Parathyroid adenoma (tissue), 2 donors: ENCODE measurements around the gene HDAC2.
A peak's percentile ranks its signal among the peaks of the same experiment; 100 is the strongest.

Experiments
- H2AFZ ChIP-seq: fragments of 300-600 bp; sonication (generic); one replicate; pipeline ENCODE4 v1.7.0; 2017; ENCODE audit warnings: antibody characterized with exemption, mild to moderate bottlenecking
- H3K27ac ChIP-seq: fragments of 300-600 bp; sonication (generic); one replicate; pipeline ENCODE4 v1.7.0; 2017
- H3K27me3 ChIP-seq: fragments of 300-600 bp; sonication (generic); one replicate; pipeline ENCODE4 v1.7.0; 2017; ENCODE audit warnings: low read length; ENCODE audit not compliant: control insufficient read depth, insufficient read depth
- H3K36me3 ChIP-seq: fragments of 300-600 bp; sonication (generic); one replicate; pipeline ENCODE4 v1.7.0; 2017; ENCODE audit warnings: low read length; ENCODE audit not compliant: control insufficient read depth, insufficient read depth
- H3K4me1 ChIP-seq: fragments of 300-600 bp; sonication (generic); one replicate; pipeline ENCODE4 v1.7.0; 2017; ENCODE audit warnings: control low read depth
- H3K4me2 ChIP-seq: fragments of 300-600 bp; sonication (generic); one replicate; pipeline ENCODE4 v1.7.0; 2017; ENCODE audit warnings: low read length
- H3K4me3 ChIP-seq: fragments of 300-600 bp; sonication (generic); one replicate; pipeline ENCODE4 v1.7.0; 2017; ENCODE audit warnings: low read depth, low read length
- H3K79me2 ChIP-seq: fragments of 300-600 bp; sonication (generic); one replicate; pipeline ENCODE4 v1.7.0; 2017; ENCODE audit warnings: control low read depth
- H3K9ac ChIP-seq: fragments of 300-600 bp; sonication (generic); one replicate; pipeline ENCODE4 v1.7.0; 2017; ENCODE audit warnings: mild to moderate bottlenecking
- H3K9me3 ChIP-seq: fragments of 300-600 bp; sonication (generic); one replicate; pipeline ENCODE4 v1.7.0; 2017; ENCODE audit warnings: low read length; ENCODE audit not compliant: control insufficient read depth
- CTCF ChIP-seq: fragments of 300-600 bp; sonication (generic); IDR thresholded peaks from one replicate; pipeline ENCODE4 v1.7.0; 2017; ENCODE audit warnings: antibody characterized with exemption, mild to moderate bottlenecking
- donor health status: primary hyperparathyroidism.

Gene HDAC2

GRCh38 chr6:113999284-113999683 is 28.3 kb upstream of the HDAC2 start:
- no peaks in the 10 kb centered on the region for H3K79me2 ChIP-seq
- no peaks in the 10 kb centered on the region for H3K27me3 ChIP-seq
- H2AFZ ChIP-seq: no peak overlapping the region
- no peaks in the 10 kb centered on the region for H3K4me1 ChIP-seq
- no peak overlapping the region for H3K4me3 ChIP-seq
- no peak overlapping the region for H3K9ac ChIP-seq
- no peak overlapping the region for H3K27ac ChIP-seq
- no peak overlapping the region for H3K4me2 ChIP-seq
- no peaks in the 10 kb centered on the region for H3K9me3 ChIP-seq
- H3K36me3 ChIP-seq: no peaks in the 10 kb centered on the region
- no peak for TF ChIP-seq CTCF

GRCh38 chr6:113998811-113999210 is 27.9 kb upstream of the HDAC2 start:
- Histone ChIP-seq H3K27me3 (no peaks in the 10 kb centered on the region), H3K36me3 (no peaks in the 10 kb centered on the region), H3K4me1 (no peaks in the 10 kb centered on the region), H3K79me2 (no peaks in the 10 kb centered on the region), H3K9me3 (no peaks in the 10 kb centered on the region), H3K4me2 (no peak overlapping the region), H3K9ac (no peak overlapping the region), H2AFZ (no peak overlapping the region), H3K4me3 (no peak overlapping the region), H3K27ac (no peak overlapping the region)
- no peak for TF ChIP-seq CTCF

DNA sequence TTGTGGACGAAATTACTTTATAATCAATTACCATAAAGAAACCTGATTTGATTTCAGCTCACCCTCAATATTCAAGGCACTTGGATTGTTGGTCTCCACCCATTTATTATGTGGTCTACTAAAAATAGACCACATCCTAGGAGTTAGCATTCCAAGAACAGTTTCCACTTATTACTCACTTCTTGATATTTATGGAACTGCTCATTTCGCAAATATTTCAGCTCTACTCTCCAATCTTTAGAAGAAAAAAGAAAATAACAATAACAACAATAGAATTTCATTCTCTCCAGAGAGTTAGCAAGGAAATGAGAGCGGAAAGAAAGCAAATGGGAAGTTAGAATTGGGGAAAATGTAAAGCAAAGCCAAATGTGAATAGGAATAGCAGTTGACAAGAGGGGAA is 26.2 kb upstream of the HDAC2 start:
- no peak overlapping the region for H3K9ac ChIP-seq
- H3K27ac ChIP-seq: no peak overlapping the region
- no peaks in the 10 kb centered on the region for H3K36me3 ChIP-seq
- H3K27me3 ChIP-seq: no peaks in the 10 kb centered on the region
- H3K4me2 ChIP-seq: no peak overlapping the region
- no peak overlapping the region for H2AFZ ChIP-seq
- H3K9me3 ChIP-seq: no peaks in the 10 kb centered on the region
- H3K4me1 ChIP-seq: no peaks in the 10 kb centered on the region
- no peaks in the 10 kb centered on the region for H3K79me2 ChIP-seq
- H3K4me3 ChIP-seq: no peak overlapping the region
- no peak for TF ChIP-seq CTCF

DNA sequence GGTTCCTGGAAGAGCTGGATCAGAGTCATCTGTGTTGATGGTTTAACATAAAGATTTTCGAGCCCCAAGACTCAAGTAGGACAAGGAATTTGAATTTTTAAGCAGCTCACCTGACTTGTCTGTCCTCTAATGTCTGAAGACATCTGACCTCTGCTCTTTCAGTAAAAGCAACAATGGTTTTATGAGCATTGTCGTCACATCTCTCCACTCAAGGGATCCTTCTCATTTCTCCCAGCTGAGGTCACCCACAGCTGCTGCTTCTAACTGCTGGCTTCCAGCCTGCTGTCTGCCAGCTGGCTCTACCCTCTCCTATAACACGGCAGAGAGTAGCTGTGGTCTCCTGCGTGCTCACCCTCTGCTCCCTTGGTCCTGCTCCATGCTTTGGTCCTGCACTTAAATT is 24.7 kb upstream of the HDAC2 start:
- no peaks in the 10 kb centered on the region for H3K36me3 ChIP-seq
- no peak overlapping the region for H3K9ac ChIP-seq
- no peaks in the 10 kb centered on the region for H3K4me1 ChIP-seq
- H3K79me2 ChIP-seq: no peaks in the 10 kb centered on the region
- no peak for TF ChIP-seq CTCF
- H3K4me3 ChIP-seq: no peak overlapping the region
- no peaks in the 10 kb centered on the region for H3K27me3 ChIP-seq
- peak overlapping the region; percentile 38 for H2AFZ ChIP-seq
- no peak overlapping the region for H3K4me2 ChIP-seq
- no peaks in the 10 kb centered on the region for H3K9me3 ChIP-seq
- no peak overlapping the region for H3K27ac ChIP-seq

GRCh38 chr6:113994934-113995342 is 24.0 kb upstream of the HDAC2 start:
- Histone ChIP-seq H2AFZ (peak overlapping the region; percentile 70), H3K4me1 (no peaks in the 10 kb centered on the region), H3K27me3 (no peaks in the 10 kb centered on the region), H3K36me3 (no peaks in the 10 kb centered on the region), H3K9ac (no peak overlapping the region), H3K27ac (no peak overlapping the region), H3K4me2 (no peak overlapping the region), H3K79me2 (no peaks in the 10 kb centered on the region), H3K9me3 (no peaks in the 10 kb centered on the region), H3K4me3 (no peak overlapping the region)
- peak; percentile 22 for TF ChIP-seq CTCF
